ENCODE measurements around the gene FAM83F.
A peak's percentile ranks its signal among the peaks of the same experiment; 100 is the strongest.
"Not testable (repeated sequence)": the region's sequence is repeated elsewhere in the genome, so short reads cannot be mapped to it uniquely, and the experiment has no call there.

Gene FAM83F

GRCh38 chr22:39966470-39966869 lies 28.3 kb upstream of the FAM83F start:
- no peak for DNase-seq

DNA sequence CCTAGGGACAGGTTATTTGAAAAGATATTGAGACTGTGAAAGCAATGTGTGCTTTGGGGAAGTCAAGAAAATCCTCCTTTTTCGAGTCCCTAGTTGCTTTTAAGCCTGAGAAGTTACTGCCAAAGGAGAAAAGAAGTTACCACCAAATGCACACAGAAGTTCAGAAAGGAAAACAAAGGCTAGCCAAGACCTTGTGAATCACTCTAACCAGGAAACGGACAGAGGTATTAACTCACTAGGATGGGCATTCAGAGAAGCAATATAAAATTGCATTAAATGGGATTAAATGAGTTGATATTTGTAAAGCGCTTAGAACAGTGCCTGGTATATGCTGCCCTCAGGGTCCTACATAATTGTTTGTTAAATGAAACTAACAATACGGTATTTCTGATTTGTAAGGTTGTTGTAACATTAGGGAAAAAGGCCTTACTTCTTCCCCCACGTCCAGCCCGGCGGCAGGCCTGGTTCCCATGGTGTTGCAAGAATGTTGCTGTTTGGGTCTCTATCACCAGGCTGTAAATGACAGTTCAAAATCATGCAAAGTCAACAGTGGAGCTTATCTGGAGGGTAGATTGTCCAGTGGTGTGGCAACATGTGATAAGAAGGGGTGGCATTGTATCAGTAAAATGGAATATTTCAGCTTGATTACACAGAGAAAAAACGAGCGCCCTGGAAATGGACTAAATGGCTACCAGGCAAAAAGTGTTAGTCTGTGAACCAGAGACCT lies 27.5 kb upstream of the FAM83F start:
- DNase-seq: peak; percentile 18

DNA sequence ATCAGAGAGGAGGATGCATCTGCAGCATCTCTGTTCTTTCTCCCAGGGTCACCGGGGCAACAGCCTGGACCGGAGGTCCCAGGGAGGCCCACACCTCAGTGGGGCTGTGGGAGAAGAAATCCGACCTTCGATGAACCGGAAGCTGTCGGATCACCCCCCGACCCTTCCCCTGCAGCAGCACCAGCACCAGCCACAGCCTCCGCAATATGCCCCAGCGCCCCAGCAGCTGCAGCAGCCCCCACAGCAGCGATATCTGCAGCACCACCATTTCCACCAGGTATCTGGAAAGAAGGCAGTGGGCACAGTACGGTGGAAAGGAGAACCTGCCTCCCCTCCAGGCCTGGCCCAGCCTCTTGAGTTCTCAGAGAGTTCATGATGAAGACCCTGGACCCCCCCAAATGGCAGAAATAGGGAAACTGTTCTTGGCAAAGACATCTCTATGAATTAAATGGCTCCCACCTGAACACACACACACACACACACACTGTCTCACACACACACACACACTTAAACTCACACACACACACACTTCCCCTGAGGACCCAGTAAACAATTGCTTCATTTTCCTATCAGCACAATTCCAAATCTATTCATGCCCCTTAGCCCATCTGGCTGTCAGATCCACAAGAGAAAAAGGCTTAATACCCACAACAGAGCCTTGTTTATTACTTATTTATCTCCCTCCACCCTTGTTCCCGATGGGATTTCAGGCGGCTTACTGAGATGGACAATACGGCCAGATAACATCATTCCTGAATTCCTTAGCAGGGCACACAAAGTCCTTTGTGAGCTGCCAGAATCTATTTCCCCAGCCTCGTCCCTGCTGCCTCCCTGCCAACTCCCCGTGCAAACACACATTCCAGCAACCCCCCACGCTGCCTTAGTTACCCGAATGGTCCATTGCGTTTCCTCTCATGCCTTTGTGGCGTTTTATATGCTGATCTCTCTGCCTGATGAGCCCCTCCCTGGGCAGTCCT lies 26.5 kb upstream of the FAM83F start:
- DNase-seq: no peak

DNA sequence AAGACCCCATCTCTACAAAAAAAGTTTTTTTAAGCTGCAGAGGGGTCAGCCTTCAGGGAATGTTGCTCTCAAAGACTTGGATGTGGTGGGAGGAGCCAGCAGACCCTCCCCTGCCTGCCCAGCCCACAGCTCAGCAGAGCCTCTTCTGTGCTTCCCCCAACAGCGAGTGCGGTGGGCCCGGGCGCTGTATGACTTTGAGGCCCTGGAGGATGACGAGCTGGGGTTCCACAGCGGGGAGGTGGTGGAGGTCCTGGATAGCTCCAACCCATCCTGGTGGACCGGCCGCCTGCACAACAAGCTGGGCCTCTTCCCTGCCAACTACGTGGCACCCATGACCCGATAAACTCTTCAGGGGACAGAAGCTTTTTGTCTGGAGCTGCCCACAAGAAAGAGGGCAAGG lies 24.0 kb upstream of the FAM83F start:
- DNase-seq: no peak

DNA sequence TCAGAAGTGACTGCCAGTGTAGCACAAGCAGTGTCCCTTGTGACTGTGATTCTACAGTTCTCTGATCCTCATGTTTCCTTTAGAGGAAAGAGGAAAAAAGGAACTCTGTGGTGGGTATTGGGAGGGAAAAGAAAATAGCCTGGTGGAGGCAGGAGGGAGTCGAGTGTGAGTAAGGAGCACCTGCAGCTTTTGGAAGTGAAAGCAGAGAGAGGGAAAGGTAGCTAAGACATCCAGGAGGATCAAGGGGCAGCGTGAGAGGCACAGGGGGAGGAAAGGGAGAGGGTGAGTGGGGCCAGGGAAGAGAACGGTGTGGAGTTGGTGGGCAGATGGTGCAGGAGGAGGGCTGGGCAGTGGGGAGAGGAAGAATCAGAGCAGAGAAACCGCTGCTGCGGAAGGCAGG lies 22.1 kb upstream of the FAM83F start:
- DNase-seq: no peak

GRCh38 chr22:39973656-39974055 lies 21.1 kb upstream of the FAM83F start:
- no peak for DNase-seq

DNA sequence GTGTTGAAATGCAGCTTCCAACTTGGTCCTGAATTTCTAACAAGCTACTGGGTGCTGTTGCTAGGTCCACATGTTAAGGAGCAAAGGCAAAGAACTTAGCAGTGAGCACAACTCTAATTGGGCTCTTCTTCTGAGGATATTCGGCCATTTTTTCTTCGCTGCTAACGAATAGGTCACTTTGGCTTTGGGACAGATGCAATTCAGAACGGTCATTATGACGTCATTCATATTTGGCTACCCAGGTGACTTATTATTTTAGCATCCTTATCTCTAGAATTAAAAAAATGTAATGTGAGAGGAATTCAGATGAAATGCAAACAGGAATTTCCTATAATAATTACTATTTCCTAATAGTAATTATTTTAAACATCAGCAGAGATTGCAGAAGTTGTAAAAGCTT lies 20.7 kb upstream of the FAM83F start:
- no peak for DNase-seq

- DNase-seq: no peak
Observed at GRCh38 chr22:39979048-39979447, 15.7 kb upstream of the FAM83F start.

- DNase-seq: no peak
Observed at GRCh38 chr22:39979458-39979857, 15.3 kb upstream of the FAM83F start.

- DNase-seq: no peak
Observed at GRCh38 chr22:39980596-39980995, 14.2 kb upstream of the FAM83F start.

GRCh38 chr22:39983346-39983745 lies 11.4 kb upstream of the FAM83F start:
- no peak for DNase-seq

DNA sequence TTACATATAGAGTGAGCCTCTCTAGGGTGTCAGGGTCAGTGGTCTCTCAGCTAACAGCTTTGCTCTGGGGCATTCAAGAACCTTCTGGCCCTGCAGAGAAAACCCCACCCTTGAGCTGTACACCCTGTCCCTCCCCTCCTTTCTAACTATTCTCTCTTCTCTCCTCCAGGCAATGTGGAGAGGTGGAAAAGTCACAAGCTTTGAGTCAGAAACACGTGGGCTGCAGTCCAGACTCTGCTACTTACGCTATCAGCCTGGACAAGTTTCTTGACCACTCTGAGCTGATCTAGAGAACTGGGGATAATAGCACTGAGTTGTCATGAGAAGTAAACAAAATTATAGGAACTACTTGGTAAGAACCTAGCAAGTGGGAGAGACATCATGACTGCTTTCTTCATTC lies 10.7 kb upstream of the FAM83F start:
- no peak for DNase-seq

GRCh38 chr22:39984746-39985145 lies 10.0 kb upstream of the FAM83F start:
- DNase-seq: no peak

DNA sequence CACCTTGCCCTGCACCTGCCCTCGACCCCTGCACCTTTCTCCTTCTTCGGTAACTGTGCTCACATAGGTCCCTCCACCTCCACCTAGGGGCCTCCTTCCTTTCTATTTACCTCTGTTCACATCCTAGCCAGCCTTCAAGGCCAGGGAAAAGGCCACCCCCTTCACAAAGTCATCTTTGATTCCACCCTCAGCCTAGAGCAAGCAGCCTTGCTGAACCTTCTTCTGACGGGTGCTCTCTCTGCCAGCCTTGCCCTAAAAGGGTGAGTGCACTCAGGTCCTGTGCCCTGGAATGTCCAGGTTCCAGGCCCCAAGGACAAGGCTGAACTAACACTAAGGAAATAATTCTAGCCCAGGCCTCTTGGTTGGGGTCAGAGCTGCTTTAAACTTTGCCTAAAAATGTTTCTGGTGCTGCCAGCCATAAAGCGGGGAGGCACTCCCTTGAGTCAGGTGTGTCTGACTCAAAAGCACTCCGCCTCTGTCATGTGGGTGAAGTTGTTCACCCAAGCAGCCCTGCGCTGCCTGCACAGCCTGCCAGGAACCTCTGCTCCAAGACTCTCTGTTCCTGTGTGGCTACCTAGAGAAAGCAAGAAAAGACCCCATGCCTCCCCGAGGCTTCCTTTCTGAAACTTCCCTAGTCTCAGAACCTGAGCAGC lies 9.2 kb upstream of the FAM83F start:
- no peak for DNase-seq

- DNase-seq: no peak
Observed at GRCh38 chr22:39988386-39989114, 6.2 kb upstream of the FAM83F start.

GRCh38 chr22:39989633-39990032 lies 5.1 kb upstream of the FAM83F start:
- DNase-seq: no peak

DNA sequence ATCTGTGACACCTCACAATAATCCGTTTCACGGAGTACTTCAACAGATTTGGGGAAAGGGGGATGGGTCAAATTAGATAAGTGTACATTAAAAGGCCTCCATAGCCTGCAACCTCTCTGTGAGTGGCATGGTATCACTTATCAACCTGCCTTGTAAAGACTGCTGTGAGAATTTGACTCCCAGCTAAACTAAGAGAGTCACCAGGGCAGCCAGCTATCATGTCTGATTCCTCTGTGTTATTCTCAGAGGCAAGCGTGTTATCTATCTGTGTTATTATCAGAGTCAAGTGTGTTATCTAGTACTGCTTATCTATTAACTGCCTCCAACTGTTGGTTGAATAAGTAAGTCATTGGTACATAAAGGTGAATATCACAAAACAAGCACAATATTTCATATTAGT lies 4.1 kb upstream of the FAM83F start:
- DNase-seq: no peak

DNA sequence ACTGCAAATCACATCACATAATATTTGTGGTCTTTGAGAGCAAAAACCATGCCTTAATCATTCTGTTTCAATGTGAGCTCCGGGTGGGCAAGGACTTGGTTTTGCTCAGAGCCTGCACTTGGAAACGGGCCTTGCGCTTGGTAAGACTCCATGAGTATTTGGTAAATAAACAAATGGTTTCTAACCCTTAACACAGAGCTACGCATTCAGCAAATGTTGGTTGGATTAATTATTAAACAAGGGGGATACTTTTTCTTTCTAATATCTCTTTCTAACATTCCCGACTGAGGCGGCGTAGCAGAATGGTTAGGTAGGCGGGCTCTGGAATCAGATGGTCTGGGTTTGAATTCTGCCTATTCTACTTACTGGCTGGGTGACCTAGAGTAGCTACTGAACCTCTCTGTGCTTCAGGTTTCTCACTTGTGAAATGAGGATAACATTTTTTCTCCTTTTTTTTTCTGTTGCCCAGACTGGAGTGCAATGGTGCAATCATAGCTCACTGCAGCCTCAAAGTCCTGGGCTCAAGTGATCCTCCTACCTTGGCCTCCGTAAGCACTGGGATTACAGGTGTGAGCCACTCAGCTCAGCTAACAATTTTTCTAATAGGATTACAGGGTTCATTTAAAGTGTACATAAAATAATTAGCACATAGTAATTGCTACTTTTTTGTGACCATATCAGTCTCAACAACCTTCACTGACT lies 3.4 kb upstream of the FAM83F start:
- no peak for DNase-seq

- no peak for DNase-seq
Observed at GRCh38 chr22:39992088-39992826, 2.5 kb upstream of the FAM83F start.

DNA sequence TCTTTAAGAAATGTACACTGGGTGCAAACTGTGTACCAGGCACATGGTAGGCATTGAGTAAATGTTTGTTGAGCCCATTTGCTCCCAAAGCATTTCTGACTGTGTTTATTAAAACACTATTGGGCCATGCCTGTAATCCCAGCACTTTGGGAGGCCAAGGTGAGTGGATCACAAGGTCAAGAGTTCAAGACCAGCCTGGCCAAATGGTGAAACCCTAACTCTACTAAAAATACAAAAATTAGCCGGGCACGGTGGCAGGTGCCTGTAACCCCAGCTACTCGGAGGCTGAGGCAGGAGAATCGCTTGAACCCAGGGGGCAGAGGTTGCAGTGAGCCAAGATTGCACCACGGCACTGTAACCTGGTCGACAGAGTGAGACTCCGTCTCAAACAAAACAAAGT lies 1.9 kb upstream of the FAM83F start:
- DNase-seq: not testable (repeated sequence)

- DNase-seq: no peak
Observed at GRCh38 chr22:39994041-39994565, 651 bp upstream of the FAM83F start.
